OCI-LY3 (cell line): ENCODE data around the gene MAML2.

ENCODE experiments used
- EZH2phosphoT487 ChIP-seq: fragments of 200-600 bp; shearing (Covaris generic); IDR thresholded peaks from 2 replicates; pipeline ENCODE4 v1.6.1; 2018; ENCODE audit warnings: antibody characterized with exemption, mixed run types, low read depth
- TF ChIP-seq, protein P1 (sequence below): fragments of 200-600, 300-600 bp; sonication (generic); IDR thresholded peaks from 2 replicates; pipeline ENCODE4 v1.5.1; 2014; ENCODE audit warnings: antibody characterized with exemption, low read length, low read depth

DNA sequence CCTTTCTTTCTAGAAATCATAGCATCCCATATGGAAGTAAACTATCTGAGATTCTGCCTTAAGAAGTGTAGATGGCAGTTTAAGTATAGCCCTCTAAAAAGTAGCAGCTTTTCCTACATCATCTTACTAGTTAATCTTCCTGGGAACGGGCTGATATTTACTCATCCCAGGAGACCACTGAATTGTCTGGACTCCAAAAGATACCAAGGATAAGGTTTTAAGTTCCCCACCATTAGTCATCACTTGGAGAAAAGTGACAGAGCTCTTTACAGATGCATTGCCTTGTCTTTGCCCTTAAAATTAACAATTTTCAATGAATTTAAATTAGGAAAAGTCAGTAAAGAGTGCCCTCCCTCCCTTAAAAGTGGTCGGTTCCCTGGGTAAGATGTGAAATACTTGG lies 129.5 kb downstream of the MAML2 start:
- no peak for TF ChIP-seq EZH2phosphoT487
- TF ChIP-seq, protein P1, sequence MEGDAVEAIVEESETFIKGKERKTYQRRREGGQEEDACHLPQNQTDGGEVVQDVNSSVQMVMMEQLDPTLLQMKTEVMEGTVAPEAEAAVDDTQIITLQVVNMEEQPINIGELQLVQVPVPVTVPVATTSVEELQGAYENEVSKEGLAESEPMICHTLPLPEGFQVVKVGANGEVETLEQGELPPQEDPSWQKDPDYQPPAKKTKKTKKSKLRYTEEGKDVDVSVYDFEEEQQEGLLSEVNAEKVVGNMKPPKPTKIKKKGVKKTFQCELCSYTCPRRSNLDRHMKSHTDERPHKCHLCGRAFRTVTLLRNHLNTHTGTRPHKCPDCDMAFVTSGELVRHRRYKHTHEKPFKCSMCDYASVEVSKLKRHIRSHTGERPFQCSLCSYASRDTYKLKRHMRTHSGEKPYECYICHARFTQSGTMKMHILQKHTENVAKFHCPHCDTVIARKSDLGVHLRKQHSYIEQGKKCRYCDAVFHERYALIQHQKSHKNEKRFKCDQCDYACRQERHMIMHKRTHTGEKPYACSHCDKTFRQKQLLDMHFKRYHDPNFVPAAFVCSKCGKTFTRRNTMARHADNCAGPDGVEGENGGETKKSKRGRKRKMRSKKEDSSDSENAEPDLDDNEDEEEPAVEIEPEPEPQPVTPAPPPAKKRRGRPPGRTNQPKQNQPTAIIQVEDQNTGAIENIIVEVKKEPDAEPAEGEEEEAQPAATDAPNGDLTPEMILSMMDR: no peak
